AG09319 (cell line): ENCODE data around the gene ANKRD9.

Source experiments
- DNase-seq: peaks from one replicate; pipeline ENCODE4 v3.0.0-alpha.2; 2010; ENCODE audit warnings: low read depth; ENCODE audit errors: extremely low read depth
- CTCF ChIP-seq: IDR thresholded peaks from 2 replicates; pipeline ENCODE4 v1.5.1; 2011; ENCODE audit warnings: low read depth, mild to moderate bottlenecking, inconsistent platforms, low read length, moderate library complexity

Gene ANKRD9

GRCh38 chr14:102479107-102479506 is 30.5 kb downstream of the ANKRD9 start:
- DNase-seq: no peak

GRCh38 chr14:102474934-102475333 is 34.6 kb downstream of the ANKRD9 start:
- peak; percentile 7 for DNase-seq
- no peak for TF ChIP-seq CTCF

More at GRCh38 chr14:102479107-102479506, 30.5 kb downstream of the ANKRD9 start:
- TF ChIP-seq CTCF: no peak

GRCh38 chr14:102473559-102473958 is 36.0 kb downstream of the ANKRD9 start:
- DNase-seq: no peak
- TF ChIP-seq CTCF: no peak

- no peak for DNase-seq
- TF ChIP-seq CTCF: no peak
Observed at GRCh38 chr14:102472791-102473150, 36.8 kb downstream of the ANKRD9 start.

GRCh38 chr14:102471921-102472790 is 37.4 kb downstream of the ANKRD9 start:
- DNase-seq: no peak
- no peak for TF ChIP-seq CTCF

GRCh38 chr14:102469261-102469660 is 40.3 kb downstream of the ANKRD9 start:
- DNase-seq: no peak

More at GRCh38 chr14:102469261-102469660, 40.3 kb downstream of the ANKRD9 start:
- no peak for TF ChIP-seq CTCF
